Transverse colon (tissue), 3 donors: ENCODE results near the gene MBOAT7.

ENCODE experiments used
- CTCF ChIP-seq, 5 experiments: fragments of 200-600 bp in 3 of 5; fragments of 450-650 bp in 2 of 5; sonication (generic) in 3 of 5; IDR thresholded peaks; 1 replicate in 2 of 5; 2 replicates in 3 of 5; pipeline ENCODE4 v1.5.1; 2016 to 2017; ENCODE audit warnings: antibody characterized with exemption in 5 of 5, inconsistent platforms in 3 of 5, mild to moderate bottlenecking in 2 of 5, moderate library complexity in 1 of 5
- EP300 ChIP-seq: sonication (generic); formaldehyde crosslinking; IDR thresholded peaks from one replicate; pipeline ENCODE4 v1.6.1; 2017; ENCODE audit warnings: antibody characterized with exemption, low read depth

- TF ChIP-seq CTCF (IDR thresholded peaks at IDR 0.05) (no peak), EP300 (no peak)
Measured at GRCh38 chr19:54147676-54148075, 41.7 kb downstream of the MBOAT7 start.
